Stomach (tissue), 9 donors: ENCODE measurements around the gene SLC22A4. TPM values are rescaled to one million over a fixed set of nuclear protein-coding genes. Genes with fewer than 3 reads are reported as not detected.

Experiments
- DNase-seq, 2 donors: peaks; one replicate each; pipeline versions ENCODE4 v3.0.0 to v3.0.0-alpha.2; 2013 to 2019
- H3K27ac ChIP-seq, 5 donors: fragments of 200-600 bp in 4 of 5; sonication (generic) in 4 of 5; one replicate each; pipeline ENCODE4 v1.5.1; 2013 to 2019; ENCODE audit warnings: mild to moderate bottlenecking in 1 of 5, moderate library complexity in 1 of 5
- H3K27me3 ChIP-seq, 3 donors: fragments of 200-600 bp; sonication (generic); one replicate each; pipeline ENCODE4 v1.5.1; 2017 to 2019; ENCODE audit warnings: mixed run types in 1 of 3
- H3K36me3 ChIP-seq, 4 donors: fragments of 200-600 bp; sonication (generic); 1 replicate in 3 of 4; 2 replicates in 1 of 4; pipeline ENCODE4 v1.5.1; 2016 to 2019
- H3K4me1 ChIP-seq, 4 donors: fragments of 200-600 bp; sonication (generic); one replicate each; pipeline ENCODE4 v1.5.1; 2016 to 2019
- H3K4me3 ChIP-seq, 4 donors: fragments of 200-600 bp; sonication (generic) in 3 of 4; one replicate each; pipeline ENCODE4 v1.5.1; 2016 to 2019; ENCODE audit warnings: mild to moderate bottlenecking in 1 of 4
- H3K9me3 ChIP-seq, 4 donors: fragments of 200-600 bp; sonication (generic); one replicate each; pipeline ENCODE4 v1.5.1; 2016 to 2019
- CTCF ChIP-seq, 7 experiments: fragments of 450-650 bp in 4 of 7; fragments of 200-600 bp in 3 of 7; sonication (generic) in 3 of 7; IDR thresholded peaks; one replicate each; pipeline ENCODE4 v1.5.1; 2016 to 2019; ENCODE audit warnings: antibody characterized with exemption in 7 of 7, control low read depth in 2 of 7, mild to moderate bottlenecking in 1 of 7
- EP300 ChIP-seq: sonication (generic); formaldehyde crosslinking; IDR thresholded peaks from one replicate; pipeline ENCODE4 v1.6.1; 2017; ENCODE audit warnings: antibody characterized with exemption
- POLR2A ChIP-seq, 4 donors: fragments of 450-650 bp; IDR thresholded peaks; one replicate each; pipeline ENCODE4 v1.6.1; 2016; ENCODE audit warnings: antibody characterized with exemption in 4 of 4, control low read depth in 2 of 4, mild to moderate bottlenecking in 1 of 4, moderate library complexity in 1 of 4
- POLR2AphosphoS5 ChIP-seq, 3 donors: sonication (generic); formaldehyde crosslinking; IDR thresholded peaks; one replicate each; pipeline ENCODE4 v1.6.1; 2016; ENCODE audit warnings: antibody characterized with exemption in 3 of 3
- WGBS, 5 donors: extraction: QIAGEN DNeasy Blood & Tissue Kit in 3 of 5; methylation state at CpG; one replicate each; pipeline versions ENCODE4 v1.1.5 to v1.1.7; 2013 to 2018; 5-methylcytosine and 5-hydroxymethylcytosine counted together
- intact Hi-C: fragments of 100-400 bp; cut with DNase I; formaldehyde crosslinking; loops from one replicate; pipeline ENCODE4 v1.15.1; 2023; ENCODE audit warnings: low total_unique reads
- polyA plus RNA-seq, 3 donors: library from polyadenylated mRNA; stranded (reverse); fragments of 200-250 nt; gene quantifications; one replicate each; pipeline ENCODE4 v1.2.3, GENCODE V29; 2013
- total RNA-seq, 5 donors: library from RNA; depleted of rRNA; stranded (reverse); fragments of >200 nt; gene quantifications; one replicate each; pipeline versions ENCODE4 v1.1.0 to v1.2.3, GENCODE V29; 2014 to 2016
- donor health status: healthy with polysubstance abuse.
- donor health status: Bipolar disorder and iron deficiency.
- donor health status: healthy.

Gene SLC22A4
- total and polyA plus RNA-seq, 8 donors, result 0.31 to 24.5 (median 0.53) TPM; not detected in 2

GRCh38 chr5:132355140-132355765 lies 61.1 kb downstream of the SLC22A4 start:
- 91 to 99% (median 97%) methylated on average over 3 of the region's 3 CpGs for WGBS, 5 donors
- Histone ChIP-seq H3K27me3 (no peaks in the 10 kb centered on the region), H3K4me3 (no peak overlapping the region), H3K4me1 (no peaks in the 10 kb centered on the region), H3K36me3 (peaks cover 0 to 27% (median 3%) of the 10 kb centered on the region in 4 donors), H3K27ac (no peak overlapping the region), H3K9me3 (no peaks in the 10 kb centered on the region)
- no peak for DNase-seq
- TF ChIP-seq CTCF (IDR thresholded peaks at IDR 0.05), result no peak
- no peak for TF ChIP-seq EP300
- intact Hi-C loops, result no loop called here

- TF ChIP-seq POLR2AphosphoS5 (IDR thresholded peaks at IDR 0.05) (no peak), POLR2A (IDR thresholded peaks at IDR 0.05) (no peak), EP300 (no peak), CTCF (IDR thresholded peaks at IDR 0.05) (no peak)
- 52 to 87% (median 69%) methylated on average over 1 of the region's 1 CpG for WGBS, 5 donors
- Histone ChIP-seq H3K4me1 (peaks cover 0 to 9% (median 0%) of the 10 kb centered on the region in 4 donors), H3K36me3 (peaks cover 0 to 12% (median 3%) of the 10 kb centered on the region in 4 donors), H3K4me3 (no peak overlapping the region), H3K9me3 (no peaks in the 10 kb centered on the region), H3K27me3 (no peaks in the 10 kb centered on the region), H3K27ac (no peak overlapping the region)
- intact Hi-C loops, result no loop called here
- DNase-seq, result no peak
These were observed 64.6 kb downstream of the SLC22A4 start for GRCh38 chr5:132358775-132359174.

GRCh38 chr5:132362086-132362485 lies 67.9 kb downstream of the SLC22A4 start:
- 94 to 99% (median 98%) methylated on average over 2 of the region's 2 CpGs for WGBS, 5 donors
- DNase-seq, result no peak
- Histone ChIP-seq H3K4me3 (no peak overlapping the region), H3K9me3 (no peaks in the 10 kb centered on the region), H3K4me1 (peaks cover 0 to 15% (median 4%) of the 10 kb centered on the region in 4 donors), H3K36me3 (peaks cover 0 to 16% (median 8%) of the 10 kb centered on the region in 4 donors), H3K27me3 (no peaks in the 10 kb centered on the region), H3K27ac (no peak overlapping the region)
- no peak for TF ChIP-seq POLR2AphosphoS5 (IDR thresholded peaks at IDR 0.05)
- no peak for TF ChIP-seq EP300
- no peak for TF ChIP-seq POLR2A (IDR thresholded peaks at IDR 0.05)
- TF ChIP-seq CTCF (IDR thresholded peaks at IDR 0.05), result no peak
- intact Hi-C loops, result no loop called here

- no peak overlapping the region for H3K27ac ChIP-seq
- no peak for DNase-seq
These were observed 69.4 kb downstream of the SLC22A4 start for GRCh38 chr5:132363431-132364112.

More at GRCh38 chr5:132363431-132364112, 69.4 kb downstream of the SLC22A4 start:
- H3K4me3 ChIP-seq, result no peak overlapping the region
- H3K27me3 ChIP-seq, result no peaks in the 10 kb centered on the region
- intact Hi-C loops, result no loop called here
- H3K36me3 ChIP-seq, result peaks cover 0 to 16% (median 8%) of the 10 kb centered on the region in 4 donors
- no peak for TF ChIP-seq CTCF (IDR thresholded peaks at IDR 0.05)
- H3K4me1 ChIP-seq, result peaks cover 0 to 20% (median 8%) of the 10 kb centered on the region in 4 donors
- WGBS, 5 donors, result 63 to 73% (median 69%) methylated on average over 7 of the region's 7 CpGs
- H3K9me3 ChIP-seq, result no peaks in the 10 kb centered on the region
